PFSK-1 (cell line): ENCODE results near the gene RRAD.

Source experiments
- FOXP2 ChIP-seq: optimal IDR thresholded peaks from 2 replicates; pipeline ENCODE3; 2011; ENCODE audit warnings: borderline replicate concordance, control low read depth, inconsistent platforms; ENCODE audit not compliant: insufficient read depth; ENCODE audit errors: extremely low read length, extremely low read depth
- POLR2AphosphoS5 ChIP-seq: IDR thresholded peaks from 2 replicates; pipeline ENCODE4 v1.6.1; 2012; ENCODE audit warnings: low read depth, mild to moderate bottlenecking, control low read depth, low read length, moderate library complexity
- SIN3A ChIP-seq: IDR thresholded peaks from 2 replicates; pipeline ENCODE4 v1.6.1; 2012; ENCODE audit warnings: mild to moderate bottlenecking, low read length, moderate library complexity, borderline replicate concordance; ENCODE audit not compliant: insufficient read depth
- TAF1 ChIP-seq: IDR thresholded peaks from 2 replicates; pipeline ENCODE4 v1.6.1; 2012; ENCODE audit warnings: low read length, control low read depth, borderline replicate concordance; ENCODE audit not compliant: insufficient read depth
- TF ChIP-seq, protein P1 (sequence below), 2 experiments: IDR thresholded peaks; 2 replicates each; pipeline versions ENCODE4 v1.6.1 to v1.8.0; 2011 to 2012; ENCODE audit warnings: low read depth in 2 of 2, low read length in 2 of 2, control low read depth in 1 of 2, inconsistent platforms in 1 of 2, mild to moderate bottlenecking in 1 of 2, moderate library complexity in 1 of 2; ENCODE audit not compliant: insufficient read depth in 1 of 2

RRAD gene

DNA sequence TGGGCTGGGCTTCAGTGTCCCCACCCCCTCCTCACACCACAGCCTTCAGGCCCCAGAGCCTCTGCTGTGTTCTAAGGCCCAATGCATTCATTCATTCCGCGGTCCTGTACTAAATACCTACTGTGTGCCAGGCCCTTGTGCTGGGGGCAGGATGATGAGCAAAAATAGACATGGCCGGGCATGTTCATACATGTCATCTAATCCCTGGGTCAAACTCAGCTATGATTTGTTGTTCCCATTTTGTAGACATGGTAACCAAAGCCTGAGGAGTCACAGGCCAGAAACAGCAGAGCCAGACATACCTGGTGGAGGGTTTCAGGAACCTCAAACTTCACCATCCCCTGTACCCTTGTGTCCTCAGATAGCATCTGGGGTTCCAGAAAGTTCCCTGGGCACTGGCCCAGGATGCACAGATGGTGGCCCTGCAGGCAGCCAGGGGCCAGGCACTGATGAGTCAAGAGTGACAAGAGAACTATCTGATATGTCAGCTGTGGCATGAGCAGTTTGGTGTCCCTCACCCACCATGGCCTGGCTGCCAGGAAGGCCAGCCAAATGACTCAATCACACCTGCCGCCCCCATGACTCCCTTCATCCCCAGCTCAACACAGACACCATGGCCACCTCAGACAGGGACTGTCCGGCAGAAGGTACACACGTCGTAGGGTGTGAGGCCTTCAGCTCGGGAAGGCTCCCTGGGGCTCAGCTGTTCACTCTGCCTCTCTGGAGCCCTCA is 2.7 kb upstream of the RRAD start:
- TF ChIP-seq, protein P1, sequence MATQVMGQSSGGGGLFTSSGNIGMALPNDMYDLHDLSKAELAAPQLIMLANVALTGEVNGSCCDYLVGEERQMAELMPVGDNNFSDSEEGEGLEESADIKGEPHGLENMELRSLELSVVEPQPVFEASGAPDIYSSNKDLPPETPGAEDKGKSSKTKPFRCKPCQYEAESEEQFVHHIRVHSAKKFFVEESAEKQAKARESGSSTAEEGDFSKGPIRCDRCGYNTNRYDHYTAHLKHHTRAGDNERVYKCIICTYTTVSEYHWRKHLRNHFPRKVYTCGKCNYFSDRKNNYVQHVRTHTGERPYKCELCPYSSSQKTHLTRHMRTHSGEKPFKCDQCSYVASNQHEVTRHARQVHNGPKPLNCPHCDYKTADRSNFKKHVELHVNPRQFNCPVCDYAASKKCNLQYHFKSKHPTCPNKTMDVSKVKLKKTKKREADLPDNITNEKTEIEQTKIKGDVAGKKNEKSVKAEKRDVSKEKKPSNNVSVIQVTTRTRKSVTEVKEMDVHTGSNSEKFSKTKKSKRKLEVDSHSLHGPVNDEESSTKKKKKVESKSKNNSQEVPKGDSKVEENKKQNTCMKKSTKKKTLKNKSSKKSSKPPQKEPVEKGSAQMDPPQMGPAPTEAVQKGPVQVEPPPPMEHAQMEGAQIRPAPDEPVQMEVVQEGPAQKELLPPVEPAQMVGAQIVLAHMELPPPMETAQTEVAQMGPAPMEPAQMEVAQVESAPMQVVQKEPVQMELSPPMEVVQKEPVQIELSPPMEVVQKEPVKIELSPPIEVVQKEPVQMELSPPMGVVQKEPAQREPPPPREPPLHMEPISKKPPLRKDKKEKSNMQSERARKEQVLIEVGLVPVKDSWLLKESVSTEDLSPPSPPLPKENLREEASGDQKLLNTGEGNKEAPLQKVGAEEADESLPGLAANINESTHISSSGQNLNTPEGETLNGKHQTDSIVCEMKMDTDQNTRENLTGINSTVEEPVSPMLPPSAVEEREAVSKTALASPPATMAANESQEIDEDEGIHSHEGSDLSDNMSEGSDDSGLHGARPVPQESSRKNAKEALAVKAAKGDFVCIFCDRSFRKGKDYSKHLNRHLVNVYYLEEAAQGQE (IDR thresholded peaks at IDR 0.05; ENCODE audit: insufficient read depth in 1 of 2, low read depth in 2 of 2, low read length in 2 of 2) = no peak
- TF ChIP-seq POLR2AphosphoS5 (no peak), FOXP2 (no peak), TAF1 (no peak), SIN3A (no peak)

DNA sequence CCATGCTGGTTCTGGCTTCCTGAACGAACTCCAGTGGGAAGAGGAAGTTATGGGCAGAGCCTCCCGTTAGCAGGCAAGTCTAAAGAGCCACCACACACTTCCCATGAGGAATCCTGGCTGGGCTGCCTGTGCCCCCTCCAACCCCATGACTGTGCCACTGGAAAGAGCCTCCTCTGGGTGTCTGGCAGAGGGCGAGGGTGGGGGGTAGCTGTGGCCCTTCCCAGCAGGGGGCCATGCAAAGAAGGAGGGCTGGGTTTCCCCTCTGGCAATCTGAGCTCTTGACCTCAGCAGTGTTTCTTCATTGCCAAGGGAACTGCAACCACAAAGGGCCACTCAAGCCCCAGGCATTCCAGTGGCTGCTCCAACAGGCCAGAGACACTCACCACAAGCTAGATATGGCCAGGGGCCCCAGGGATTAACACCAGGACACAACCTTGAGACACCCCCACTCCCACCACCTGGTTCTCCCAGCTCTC is 1.7 kb upstream of the RRAD start:
- no peak for TF ChIP-seq SIN3A

DNA sequence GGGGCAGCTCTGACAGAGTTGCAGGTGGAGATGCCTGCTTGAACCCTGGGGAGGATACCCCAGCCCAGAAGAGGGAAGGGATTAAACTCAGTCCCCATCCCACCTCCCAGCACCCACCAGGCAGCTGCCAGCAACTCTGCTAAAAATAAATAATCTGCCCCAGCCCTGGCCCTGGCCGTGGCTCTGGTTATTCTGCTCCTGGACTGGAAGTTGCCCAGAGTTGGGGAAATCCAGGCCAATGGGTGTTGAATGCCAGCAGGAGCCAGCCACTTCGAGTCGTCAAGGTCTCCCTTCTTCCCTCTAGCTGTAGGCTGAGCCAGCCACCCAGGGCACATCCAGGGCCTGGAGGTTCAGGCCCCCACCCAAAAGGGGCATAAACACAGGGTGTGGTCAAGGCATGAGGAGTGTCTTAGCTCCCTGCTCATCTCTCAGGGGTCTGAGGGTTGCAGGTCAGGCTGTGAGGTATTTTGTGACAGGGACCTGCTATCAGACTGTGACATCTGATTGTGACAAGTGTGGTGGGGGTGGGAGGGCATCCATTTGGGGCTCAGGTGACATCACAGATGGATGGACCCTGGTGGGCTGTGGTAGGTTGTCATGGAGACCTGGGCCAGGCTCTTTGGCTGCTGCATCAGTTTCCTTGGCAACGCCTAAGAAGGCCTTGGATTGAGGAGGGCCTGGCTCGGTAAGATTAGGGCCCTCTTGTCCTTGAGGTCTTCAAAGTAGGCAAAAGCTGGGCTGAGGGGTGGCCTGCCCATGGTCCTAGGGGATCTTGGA is 1.0 kb upstream of the RRAD start:
- TF ChIP-seq SIN3A (no peak), TAF1 (no peak), POLR2AphosphoS5 (no peak), FOXP2 (no peak)
- TF ChIP-seq, protein P1 (IDR thresholded peaks at IDR 0.05; ENCODE audit: insufficient read depth in 1 of 2, low read depth in 2 of 2, low read length in 2 of 2) = no peak

DNA sequence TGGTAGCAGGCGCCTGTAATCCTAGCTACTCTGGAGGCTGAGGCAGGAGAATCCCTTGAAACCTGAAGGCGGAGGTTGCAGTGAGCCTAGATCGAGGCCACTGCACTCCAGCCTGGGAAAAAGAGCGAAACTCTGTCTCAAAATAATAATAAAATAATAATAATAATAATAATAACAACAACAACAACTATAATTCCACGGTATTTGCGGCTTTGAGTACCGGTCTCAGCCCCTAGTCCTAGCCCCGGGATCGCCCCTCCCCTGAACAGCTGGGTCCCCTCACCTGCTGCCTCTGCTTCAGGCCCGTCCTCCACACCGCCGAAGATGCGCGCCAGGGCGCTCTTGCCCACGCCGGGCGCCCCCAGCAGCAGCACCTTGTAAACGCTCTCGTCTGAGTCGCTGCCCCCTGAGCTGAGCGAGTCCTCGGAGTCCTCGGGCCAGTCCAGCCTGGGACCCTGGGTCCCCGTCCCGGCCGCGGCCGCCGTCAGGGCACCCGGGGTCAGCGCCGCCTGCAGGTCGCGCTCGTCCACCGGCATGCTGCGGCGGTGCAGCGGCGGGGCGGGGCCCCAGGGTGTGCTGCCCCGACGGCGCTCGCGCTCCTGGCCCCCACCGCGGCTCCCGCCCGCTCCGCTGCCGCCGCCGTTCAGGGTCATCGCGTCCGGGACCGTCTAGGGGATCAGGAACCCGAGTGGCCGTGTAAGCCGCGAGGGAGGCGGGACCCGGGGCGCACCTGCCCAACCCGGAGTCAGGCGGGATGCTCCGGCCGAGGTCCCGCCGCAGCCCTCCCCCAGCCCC is 611 bp downstream of the RRAD start:
- TF ChIP-seq, protein P1 (IDR thresholded peaks at IDR 0.05; ENCODE audit: insufficient read depth in 1 of 2, low read depth in 2 of 2, low read length in 2 of 2) = no peak
- no peak for TF ChIP-seq TAF1
- TF ChIP-seq POLR2AphosphoS5 = no peak
- TF ChIP-seq SIN3A = no peak
- peak; percentile 12 for TF ChIP-seq FOXP2

DNA sequence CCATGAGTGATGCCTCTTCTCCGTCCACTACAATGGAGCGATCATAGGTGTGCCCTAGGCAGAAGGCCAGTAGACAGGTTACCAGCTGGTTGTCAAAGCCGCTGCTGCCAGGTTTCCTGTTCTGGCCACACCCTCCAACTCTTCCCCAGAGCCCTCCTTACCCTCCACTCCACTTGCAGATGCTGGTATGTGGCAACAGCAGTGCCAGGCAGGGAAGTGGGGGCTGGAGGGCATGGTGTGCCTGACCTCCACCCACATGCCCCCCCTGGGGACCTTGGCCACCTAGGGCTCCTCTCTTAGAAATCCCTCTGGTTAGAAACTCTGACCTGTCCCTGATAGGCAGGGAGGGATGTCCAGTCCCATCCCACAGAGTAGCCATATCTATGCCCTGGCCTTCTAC is 1.5 kb downstream of the RRAD start:
- no peak for TF ChIP-seq SIN3A
- TF ChIP-seq, protein P1 (IDR thresholded peaks at IDR 0.05; ENCODE audit: insufficient read depth in 1 of 2, low read depth in 2 of 2, low read length in 2 of 2) = no peak
- no peak for TF ChIP-seq POLR2AphosphoS5
- TF ChIP-seq TAF1 = no peak
- no peak for TF ChIP-seq FOXP2
